ENCODE results near the gene UBXN7.
"Not testable (repeated sequence)": the region's sequence is repeated elsewhere in the genome, so short reads cannot be mapped to it uniquely, and the experiment has no call there.

Gene UBXN7

GRCh38 chr3:196316799-196317686, 115.2 kb downstream of the UBXN7 start:
- not testable (repeated sequence) for DNase-seq (ENCODE audit: low read depth)

- DNase-seq (ENCODE audit: low read depth) = no peak
These were observed 116.4 kb downstream of the UBXN7 start for GRCh38 chr3:196315821-196316220.

GRCh38 chr3:196314597-196314996, 117.6 kb downstream of the UBXN7 start:
- DNase-seq (ENCODE audit: low read depth) = no peak

- DNase-seq (ENCODE audit: low read depth) = not testable (repeated sequence)
These were observed 118.1 kb downstream of the UBXN7 start for GRCh38 chr3:196314086-196314485.

GRCh38 chr3:196302960-196303359, 129.3 kb downstream of the UBXN7 start:
- DNase-seq (ENCODE audit: low read depth) = not testable (repeated sequence)

GRCh38 chr3:196302551-196302950, 129.7 kb downstream of the UBXN7 start:
- DNase-seq (ENCODE audit: low read depth) = not testable (repeated sequence)

- DNase-seq (ENCODE audit: low read depth) = no peak
These were observed 133.7 kb downstream of the UBXN7 start for GRCh38 chr3:196298521-196298920.

All from activated gamma-delta T cell treated with anti-CD3 and anti-CD28 coated beads, Interleukin-2, amount 50 U/mL, for 16 hours (primary cell).